ENCODE data around the gene ZMYM4.

The ZMYM4 gene

DNA sequence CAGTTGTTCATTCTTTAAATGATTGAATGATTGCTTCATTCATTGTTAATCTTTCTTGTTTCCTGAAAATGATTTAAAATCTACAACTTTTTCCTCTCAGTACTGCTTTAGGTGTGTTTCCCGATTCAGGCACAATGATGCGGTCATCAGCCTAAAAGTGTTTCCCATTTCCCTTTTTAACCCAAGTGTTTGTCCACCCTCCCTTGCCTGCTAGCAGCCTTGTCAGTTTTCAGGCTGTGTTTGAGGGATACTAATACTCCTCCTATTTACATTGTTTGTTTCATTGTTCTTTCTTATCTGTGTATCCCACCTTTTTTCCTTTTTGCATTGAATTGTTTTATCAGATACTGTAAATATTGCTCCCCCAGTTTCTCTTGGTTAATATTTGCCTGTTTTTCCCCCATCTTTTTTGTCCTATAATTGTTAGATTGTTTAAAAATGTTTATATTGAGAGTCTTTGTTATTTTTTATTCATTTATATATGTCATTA, 157.6 kb downstream of the ZMYM4 start:
- DNase-seq = no peak

- no peak for DNase-seq
Measured at GRCh38 chr1:35428360-35428759, 159.9 kb downstream of the ZMYM4 start.

- no peak for DNase-seq
Measured at GRCh38 chr1:35430762-35431161, 162.3 kb downstream of the ZMYM4 start.

DNA sequence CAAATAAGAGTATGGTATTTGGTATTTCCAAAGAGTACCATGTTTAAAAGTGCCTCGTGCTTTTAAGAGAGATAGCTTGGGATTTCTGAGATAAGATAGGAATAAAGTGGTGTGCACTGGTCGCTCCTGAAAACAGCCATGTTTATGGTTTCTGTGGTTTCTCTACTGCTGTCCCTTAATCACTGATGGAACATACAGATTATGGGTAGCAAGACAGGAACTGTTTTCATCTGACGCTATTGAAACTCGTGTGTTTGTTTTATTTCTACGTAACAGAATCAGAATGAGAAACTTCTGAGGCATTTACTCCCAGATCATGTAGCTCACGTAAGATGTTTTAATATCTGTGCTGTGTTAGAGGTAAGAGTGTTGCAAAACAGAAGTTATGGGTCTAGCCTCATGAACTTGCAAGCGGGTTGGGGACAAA, 162.7 kb downstream of the ZMYM4 start:
- DNase-seq = no peak

- no peak for DNase-seq
Measured at GRCh38 chr1:35432231-35432630, 163.7 kb downstream of the ZMYM4 start.

GRCh38 chr1:35433714-35434113, 165.2 kb downstream of the ZMYM4 start:
- DNase-seq = no peak

DNA sequence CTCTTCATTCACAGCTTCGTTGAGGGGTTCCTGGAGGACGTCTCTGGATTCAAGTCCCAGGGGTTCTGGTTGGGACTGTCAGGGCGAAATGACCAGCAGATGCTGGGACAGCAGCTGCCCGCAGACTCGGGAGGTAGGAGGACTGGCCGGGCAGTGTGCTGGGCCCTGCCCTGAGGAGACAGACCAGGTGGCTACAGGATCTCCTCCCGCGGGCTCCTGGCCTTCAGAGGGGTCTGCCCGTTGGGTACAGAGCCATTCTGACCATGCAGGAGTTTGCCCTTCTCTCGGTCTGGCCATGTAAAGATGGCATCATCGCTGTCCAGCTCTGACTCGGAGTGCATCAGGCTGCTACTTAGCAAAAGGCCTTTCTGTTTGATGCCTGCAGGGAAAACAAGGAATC, 166.2 kb downstream of the ZMYM4 start:
- no peak for DNase-seq

DNA sequence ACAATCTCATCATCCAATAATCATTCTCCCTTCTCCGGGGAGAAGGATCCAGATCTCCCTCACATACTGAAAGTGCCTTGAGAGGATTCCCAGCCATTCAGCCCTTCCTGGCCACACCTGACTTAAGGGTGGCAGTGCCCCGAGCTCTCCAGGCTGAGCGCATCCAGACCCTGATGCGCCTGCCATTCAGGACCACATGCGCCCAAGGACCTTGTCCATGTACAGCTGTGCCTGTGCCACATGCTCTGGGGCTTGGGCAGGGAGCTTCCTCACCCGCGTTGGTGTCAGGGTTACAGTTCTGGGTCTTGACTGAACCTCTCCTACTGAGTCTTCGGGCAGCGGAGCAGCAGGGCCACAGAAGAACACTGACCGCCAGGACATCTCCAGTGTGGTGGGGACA, 167.6 kb downstream of the ZMYM4 start:
- DNase-seq = no peak

DNA sequence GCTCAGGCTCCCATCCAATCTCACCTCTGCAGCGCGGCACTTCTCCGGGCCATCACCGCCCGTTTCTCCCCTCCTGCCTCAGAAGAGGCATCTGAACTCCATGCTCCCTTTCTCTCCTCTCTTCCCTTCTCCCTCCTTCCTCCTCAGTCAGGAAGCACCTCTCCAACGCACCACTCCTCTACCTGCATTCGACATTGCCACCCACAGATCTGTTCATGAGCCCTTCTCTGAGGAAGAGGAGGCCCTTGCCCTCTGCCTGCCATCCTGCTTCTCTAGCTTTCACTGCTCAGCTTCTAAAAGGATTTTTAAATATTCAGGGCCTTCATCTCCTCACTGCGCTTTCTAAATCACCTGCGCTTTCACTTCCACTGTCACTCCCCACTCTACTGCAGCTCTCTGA, 168.7 kb downstream of the ZMYM4 start:
- DNase-seq = no peak

- no peak for DNase-seq
Measured at GRCh38 chr1:35439626-35440025, 171.1 kb downstream of the ZMYM4 start.

- no peak for DNase-seq
Measured at GRCh38 chr1:35441926-35442579, 173.5 kb downstream of the ZMYM4 start.

GRCh38 chr1:35442734-35443133, 174.2 kb downstream of the ZMYM4 start:
- DNase-seq = no peak

- no peak for DNase-seq
Measured at GRCh38 chr1:35443768-35444518, 175.4 kb downstream of the ZMYM4 start.

- DNase-seq = no peak
Measured at GRCh38 chr1:35444519-35444774, 175.9 kb downstream of the ZMYM4 start.

DNA sequence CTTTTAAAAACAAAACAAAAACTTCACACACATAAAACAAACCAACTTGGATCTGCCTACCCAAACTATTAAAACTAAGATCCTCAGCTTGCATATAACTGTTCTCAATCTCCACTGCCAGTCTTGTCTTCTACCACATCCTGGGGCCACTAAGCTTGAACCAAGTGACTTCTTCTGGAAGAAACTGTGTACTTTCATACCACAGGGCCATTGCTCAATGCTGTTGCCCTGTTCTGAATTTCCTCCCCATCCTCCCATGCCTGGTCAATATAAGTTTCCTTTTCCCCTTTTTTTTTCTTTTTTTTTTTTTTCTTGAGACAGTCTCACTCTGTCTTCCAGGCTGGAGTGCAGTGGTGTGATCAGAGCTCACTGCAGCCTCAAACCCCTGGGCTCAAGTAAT, 178.8 kb downstream of the ZMYM4 start:
- no peak for DNase-seq

DNA sequence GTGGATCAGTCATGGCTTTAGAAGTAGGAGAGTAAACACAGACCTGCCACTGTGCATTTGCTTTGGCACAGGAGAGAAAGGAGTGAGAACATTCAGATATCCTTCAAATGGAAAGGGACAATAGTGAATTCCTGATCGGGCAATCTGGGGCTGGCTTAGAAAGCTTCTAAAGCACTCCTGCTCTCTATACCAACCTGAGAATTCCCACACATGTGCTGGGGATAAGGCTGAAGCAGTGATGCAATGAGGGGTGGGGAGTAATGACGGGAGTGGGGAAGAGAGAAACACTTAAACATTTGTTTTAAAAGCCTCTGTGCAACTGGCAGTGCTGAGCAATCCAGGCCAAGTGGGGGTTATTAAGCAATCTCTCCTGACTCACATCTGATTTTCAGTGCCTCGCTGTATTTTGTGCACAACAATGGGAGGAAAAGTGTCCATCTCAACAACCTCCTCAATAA, 179.9 kb downstream of the ZMYM4 start:
- no peak for DNase-seq

DNA sequence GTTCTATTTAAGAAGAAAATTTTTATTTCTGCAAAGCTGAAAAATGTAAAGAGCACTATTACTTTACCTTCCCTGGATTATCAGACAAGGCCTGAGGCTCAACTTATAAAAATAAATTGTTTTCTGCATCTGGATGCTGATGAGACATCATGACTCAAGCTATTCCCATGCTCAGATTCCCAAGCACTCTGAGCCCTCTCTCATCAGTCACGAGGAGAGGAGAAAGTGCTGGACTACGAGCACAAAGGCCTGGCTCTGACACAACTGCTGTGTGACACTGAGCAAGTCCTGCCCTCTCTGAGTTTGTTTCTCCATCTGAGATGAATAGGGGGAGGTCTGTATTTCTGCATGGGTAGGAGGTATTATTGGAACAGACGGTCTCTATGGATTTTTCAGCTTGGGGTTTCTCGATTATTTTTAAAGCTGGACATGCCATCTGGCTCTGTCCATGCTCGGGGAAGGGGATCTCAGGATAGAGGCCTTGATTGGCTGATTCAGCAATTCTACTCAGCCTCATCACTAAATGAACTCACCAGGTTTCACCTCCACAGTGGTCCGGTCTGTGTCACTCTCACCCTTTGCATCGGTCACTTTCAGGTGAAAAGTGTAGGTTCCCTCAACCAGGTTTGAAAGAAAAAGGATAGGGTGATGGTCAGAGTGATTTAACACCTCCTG, 181.0 kb downstream of the ZMYM4 start:
- DNase-seq = no peak

GRCh38 chr1:35451125-35451528, 182.6 kb downstream of the ZMYM4 start:
- DNase-seq = peak; percentile 64

DNA sequence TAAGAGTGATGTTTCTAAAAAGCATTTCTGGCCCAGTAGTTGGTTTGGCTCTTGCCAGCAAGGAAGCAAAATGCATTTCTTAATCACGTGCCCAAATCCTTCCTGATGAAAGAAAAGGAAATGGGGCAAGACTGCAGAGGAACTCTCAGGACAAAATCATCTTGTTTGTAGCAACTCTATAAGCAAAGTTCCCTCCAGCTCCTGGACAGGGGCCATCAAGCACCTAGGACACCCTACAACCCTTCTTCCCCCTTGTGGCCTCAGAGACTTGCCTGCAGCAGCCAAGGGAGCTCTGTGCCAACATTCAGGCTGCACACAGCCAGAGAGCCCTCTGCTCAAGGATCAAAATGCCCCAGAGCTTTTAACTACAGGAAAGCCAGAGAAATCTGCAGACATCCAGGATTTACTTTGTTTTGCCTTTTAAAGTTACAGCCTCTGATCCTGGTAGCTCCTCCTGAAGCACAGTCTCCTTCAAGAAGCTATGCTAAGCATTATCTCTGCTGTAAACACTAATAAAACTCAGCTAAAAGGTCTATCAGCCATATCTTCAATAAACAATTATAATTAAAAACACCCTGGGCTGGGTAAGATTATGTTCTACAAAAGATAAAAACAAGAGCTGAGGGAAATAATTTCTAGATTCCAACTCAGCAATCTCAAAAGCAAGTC, 183.7 kb downstream of the ZMYM4 start:
- no peak for DNase-seq

DNA sequence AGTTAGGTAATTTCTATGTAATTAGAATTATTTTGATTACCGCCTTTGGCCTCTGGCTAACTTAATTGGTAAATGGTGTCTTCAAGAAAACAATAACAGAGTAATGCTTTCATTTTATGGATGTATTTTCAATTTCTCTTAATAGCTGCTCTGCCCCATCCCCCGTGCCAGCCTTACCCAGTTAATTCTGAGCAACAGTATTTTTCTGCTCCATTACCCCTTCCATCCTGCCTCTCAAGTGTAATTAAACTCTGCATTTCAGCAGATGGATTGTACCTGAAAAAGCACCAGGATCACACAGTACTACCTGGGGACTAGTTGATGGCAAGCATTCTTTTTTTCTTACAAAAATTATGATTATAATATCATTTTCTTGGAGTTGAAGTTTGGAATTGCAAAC, 184.5 kb downstream of the ZMYM4 start:
- no peak for DNase-seq

- no peak for DNase-seq
Measured at GRCh38 chr1:35454176-35454575, 185.7 kb downstream of the ZMYM4 start.

DNA sequence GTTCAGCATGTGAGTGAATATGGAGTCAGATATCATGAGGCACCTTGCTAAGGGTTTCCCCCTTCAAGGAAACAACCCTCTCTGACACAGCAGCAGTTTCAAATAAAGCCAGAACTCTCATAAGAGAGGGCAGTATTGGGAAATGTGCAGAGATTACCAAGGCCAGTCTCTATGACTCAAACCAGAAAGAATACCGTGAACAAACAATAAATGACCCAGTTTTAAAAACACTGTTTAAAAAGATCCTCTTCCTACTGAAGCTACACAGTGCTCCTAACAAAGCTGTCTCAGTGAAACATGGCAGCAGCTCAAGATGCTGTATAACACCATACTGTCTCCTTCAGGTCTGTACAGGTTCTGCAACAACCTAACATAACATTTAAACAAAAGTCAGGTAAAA, 186.1 kb downstream of the ZMYM4 start:
- no peak for DNase-seq

GRCh38 chr1:35460796-35461195, 192.3 kb downstream of the ZMYM4 start:
- DNase-seq = no peak

All from activated effector memory CD4-positive, alpha-beta T cell treated with Interleukin-2 at 50 U/mL for 16 hours (primary cell).